Activated naive CD4-positive, alpha-beta T cell treated with anti-CD3 and anti-CD28 coated beads, Interleukin-2, amount 50 U/mL, for 72 hours (primary cell): ENCODE results near the gene UNG. TPM values are rescaled to one million over a fixed set of nuclear protein-coding genes. Genes with fewer than 3 reads are reported as not detected.
"Not testable (repeated sequence)": the region's sequence is repeated elsewhere in the genome, so short reads cannot be mapped to it uniquely, and the experiment has no call there.

Experiments
- ATAC-seq, 2 donors: fragments of 150-1000 bp; cut with Tn5 transposase; 2 replicates each; pipeline ENCODE4 v1.10.0; 2021; ENCODE audit warnings: mild to moderate bottlenecking in 2 of 2, moderate library complexity in 2 of 2
- DNase-seq, 2 donors: peaks; one replicate each; pipeline ENCODE4 v3.0.0; 2021 to 2022; ENCODE audit warnings: low spot score in 2 of 2
- H3K27ac Mint-ChIP-seq, 2 donors: one replicate each; pipeline ENCODE4 v1.8.0; 2022; ENCODE audit warnings: mild to moderate bottlenecking in 2 of 2, mixed read lengths in 2 of 2
- H3K36me3 Mint-ChIP-seq, 2 donors: one replicate each; pipeline ENCODE4 v1.8.0; 2022; ENCODE audit warnings: mixed read lengths in 2 of 2
- H3K9me3 Mint-ChIP-seq, 2 donors: one replicate each; pipeline ENCODE4 v1.8.0; 2022; ENCODE audit warnings: mixed read lengths in 2 of 2
- total RNA-seq, 2 donors: library from RNA; stranded (reverse); gene quantifications; one replicate each; pipeline ENCODE4 v1.2.3, GENCODE V29; 2022

The UNG gene
- total RNA-seq, 2 donors from 2014 or later = 49.3 to 74.9 TPM

DNA sequence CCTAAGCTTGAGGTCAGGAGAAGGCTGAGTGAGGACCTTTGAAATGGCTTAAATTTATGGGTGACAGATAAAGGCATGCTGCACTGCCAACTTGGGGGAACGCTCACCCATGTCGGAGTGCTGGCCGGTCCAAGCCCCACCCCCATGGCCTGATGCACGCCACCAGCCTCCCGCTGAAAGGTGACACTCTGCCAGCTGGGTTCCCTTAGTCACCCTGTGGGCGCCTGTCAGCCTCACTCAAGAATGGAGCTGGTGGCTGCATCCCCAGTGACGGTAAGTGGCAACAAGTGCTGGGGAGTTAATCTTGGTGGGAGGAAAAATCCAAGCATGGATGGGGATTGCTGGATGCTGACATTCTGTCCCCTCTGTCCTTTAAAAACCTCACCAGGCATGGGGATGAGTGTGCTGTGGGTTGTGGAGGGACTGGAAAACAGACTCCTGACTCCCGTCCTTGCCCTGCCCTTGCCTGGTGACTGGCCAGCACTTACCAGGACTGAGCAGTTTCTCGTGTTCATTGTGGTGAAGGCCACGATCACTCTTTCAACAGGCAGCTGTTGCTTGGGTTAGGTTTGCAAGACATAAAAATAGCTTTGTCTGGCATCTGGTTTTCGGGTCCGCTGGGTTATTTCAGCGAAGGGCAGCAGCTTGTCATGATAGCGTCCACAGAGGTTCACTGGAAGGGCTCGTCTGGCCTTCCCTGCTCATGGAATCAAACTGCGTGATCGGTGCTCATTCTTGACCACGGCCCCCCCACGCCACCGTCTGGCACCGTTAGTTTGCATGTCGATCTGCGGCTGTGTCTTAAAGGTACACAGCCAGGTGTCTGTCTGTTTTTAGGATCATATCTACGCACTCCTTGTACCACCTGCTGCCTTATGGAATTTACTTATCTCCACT is 34.0 kb downstream of the UNG start:
- peaks cover 0 to 4% of the 10 kb centered on the region in 2 donors for H3K9me3 Mint-ChIP-seq
- no peak for DNase-seq
- no peak overlapping the region for H3K27ac Mint-ChIP-seq

GRCh38 chr12:109134186-109134917 is 37.0 kb downstream of the UNG start:
- peaks cover 3 to 10% of the 10 kb centered on the region in 2 donors for H3K9me3 Mint-ChIP-seq
- no peak for DNase-seq
- H3K27ac Mint-ChIP-seq = no peak overlapping the region
- no peaks in the 10 kb centered on the region for H3K36me3 Mint-ChIP-seq
- ATAC-seq = no peak

More for the DNA sequence above, 34.0 kb downstream of the UNG start:
- ATAC-seq = no peak
- H3K36me3 Mint-ChIP-seq = no peaks in the 10 kb centered on the region

GRCh38 chr12:109137055-109137454 is 39.7 kb downstream of the UNG start:
- no peak for DNase-seq
- no peaks in the 10 kb centered on the region for H3K36me3 Mint-ChIP-seq
- ATAC-seq = no peak
- no peak overlapping the region for H3K27ac Mint-ChIP-seq
- peaks cover 3 to 10% of the 10 kb centered on the region in 2 donors for H3K9me3 Mint-ChIP-seq

GRCh38 chr12:109139360-109139759 is 42.0 kb downstream of the UNG start:
- Mint-ChIP-seq H3K9me3 (peaks cover 3 to 10% of the 10 kb centered on the region in 2 donors), H3K36me3 (no peaks in the 10 kb centered on the region), H3K27ac (no peak overlapping the region)
- DNase-seq (no peak), ATAC-seq (no peak)

DNA sequence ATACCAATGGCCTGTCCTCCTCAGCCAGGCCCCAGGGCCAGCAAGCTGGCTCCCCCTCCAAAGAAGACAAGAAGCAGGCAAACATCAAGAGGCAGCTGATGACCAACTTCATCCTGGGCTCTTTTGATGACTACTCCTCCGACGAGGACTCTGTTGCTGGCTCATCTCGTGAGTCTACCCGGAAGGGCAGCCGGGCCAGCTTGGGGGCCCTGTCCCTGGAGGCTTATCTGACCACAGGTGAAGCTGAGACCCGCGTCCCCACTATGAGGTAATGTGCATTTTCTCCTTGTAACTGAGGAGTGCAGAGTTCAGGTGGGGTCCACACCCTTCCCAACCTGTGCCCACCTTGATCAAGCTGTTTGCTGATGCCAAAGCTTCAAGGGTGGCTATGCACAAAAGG is 42.4 kb downstream of the UNG start:
- Mint-ChIP-seq H3K36me3 (no peaks in the 10 kb centered on the region), H3K9me3 (peaks cover 3 to 10% of the 10 kb centered on the region in 2 donors), H3K27ac (no peak overlapping the region)
- DNase-seq (no peak), ATAC-seq (no peak)

DNA sequence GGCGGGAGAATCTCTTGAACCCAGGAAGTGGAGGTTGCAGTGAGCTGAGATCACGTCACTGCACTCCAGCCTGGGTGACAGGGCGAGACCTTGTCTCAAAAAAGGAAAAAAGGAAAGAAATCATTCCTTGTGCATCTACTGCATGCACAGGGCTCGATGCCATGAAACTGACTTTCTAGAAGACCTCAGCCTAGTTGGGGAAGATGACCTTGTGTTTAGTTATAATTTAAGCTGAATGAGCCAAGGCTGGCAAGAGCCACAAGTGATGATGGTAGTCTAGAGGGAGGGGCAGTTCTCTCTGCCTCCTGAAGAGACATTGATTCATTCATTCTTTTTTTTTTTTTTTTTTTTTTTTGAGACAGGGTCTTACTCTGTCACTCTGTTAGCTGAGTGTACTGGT is 43.2 kb downstream of the UNG start:
- Mint-ChIP-seq H3K27ac (no peak overlapping the region), H3K9me3 (peaks cover 3 to 6% of the 10 kb centered on the region in 2 donors), H3K36me3 (no peaks in the 10 kb centered on the region)
- DNase-seq = no peak
- no peak for ATAC-seq

DNA sequence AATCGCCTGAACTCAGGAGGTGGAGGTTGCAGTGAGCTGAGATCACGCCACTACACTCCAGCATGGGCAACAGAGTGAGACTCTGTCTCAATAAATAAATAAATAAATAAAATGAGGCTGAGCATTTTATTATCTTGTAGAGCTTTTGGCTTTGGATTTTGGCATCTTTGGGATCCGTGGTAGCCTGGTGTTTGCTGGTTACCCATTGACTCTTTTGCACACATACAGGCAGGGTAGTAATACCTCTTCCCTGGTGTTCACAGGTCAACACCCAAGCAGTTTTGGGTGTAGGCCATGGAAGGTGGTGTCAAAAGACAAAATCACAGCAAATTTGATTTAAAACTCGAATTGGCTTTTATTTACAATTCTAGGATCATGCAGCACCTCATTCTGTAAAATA is 46.8 kb downstream of the UNG start:
- Mint-ChIP-seq H3K27ac (no peak overlapping the region), H3K9me3 (no peaks in the 10 kb centered on the region), H3K36me3 (no peaks in the 10 kb centered on the region)
- DNase-seq (no peak), ATAC-seq (no peak)

DNA sequence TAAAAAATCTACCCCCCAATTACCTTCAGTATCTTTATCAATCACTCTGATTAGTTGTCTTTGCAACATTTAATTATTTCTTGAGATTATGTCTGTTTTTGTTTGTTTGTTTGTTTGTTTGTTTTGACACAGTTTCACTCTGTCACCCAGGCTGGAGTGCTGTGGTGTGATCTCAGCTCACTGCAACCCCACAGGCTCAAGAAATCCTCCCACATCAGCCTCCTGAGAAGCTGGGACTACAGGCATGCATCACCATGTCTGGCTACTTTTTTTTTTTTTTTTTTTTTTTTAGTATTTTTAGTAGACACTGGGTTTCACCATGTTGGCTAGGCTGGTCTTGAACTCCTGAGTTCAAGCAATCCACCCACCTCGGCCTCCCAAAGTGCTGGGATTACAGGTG is 49.7 kb downstream of the UNG start:
- H3K27ac Mint-ChIP-seq = peak overlapping the region in 1 of 2 donors; percentile 13
- H3K9me3 Mint-ChIP-seq, ATAC-seq, H3K36me3 Mint-ChIP-seq, DNase-seq: not testable (repeated sequence)

- H3K27ac Mint-ChIP-seq = no peak overlapping the region
- no peak for ATAC-seq
- no peaks in the 10 kb centered on the region for H3K36me3 Mint-ChIP-seq
- DNase-seq = no peak
- no peaks in the 10 kb centered on the region for H3K9me3 Mint-ChIP-seq
These were observed 50.6 kb downstream of the UNG start for GRCh38 chr12:109147954-109148353.

DNA sequence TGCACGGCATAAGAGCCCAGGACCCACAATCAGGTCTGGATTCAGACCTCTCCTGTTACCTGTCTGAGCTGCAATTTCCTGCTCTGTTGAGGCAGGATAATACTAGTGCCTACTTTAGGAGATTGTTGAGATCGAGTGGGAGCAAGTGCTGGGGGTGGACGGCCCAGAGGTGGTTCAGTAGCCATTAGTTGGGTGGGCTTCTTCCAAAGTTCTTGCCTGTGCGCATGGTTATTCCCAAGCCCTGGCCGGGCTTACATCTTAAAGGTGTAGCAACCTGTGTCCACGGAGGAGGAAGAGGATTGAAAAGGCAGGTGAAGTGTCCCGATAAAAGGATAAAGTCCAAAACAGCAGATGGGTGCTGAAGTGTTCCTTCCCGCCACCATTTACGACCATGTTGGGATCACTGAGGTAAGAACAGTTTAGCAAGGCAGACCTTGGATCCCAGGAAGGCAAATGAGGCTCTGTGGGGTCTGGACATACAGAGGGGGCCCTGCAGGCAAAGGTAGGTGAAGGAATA is 52.8 kb downstream of the UNG start:
- Mint-ChIP-seq H3K27ac (no peak overlapping the region), H3K36me3 (no peaks in the 10 kb centered on the region), H3K9me3 (no peaks in the 10 kb centered on the region)
- DNase-seq = no peak
- no peak for ATAC-seq

GRCh38 chr12:109151457-109151856 is 54.1 kb downstream of the UNG start:
- H3K9me3 Mint-ChIP-seq = no peaks in the 10 kb centered on the region
- ATAC-seq (no peak), DNase-seq (no peak)
- no peaks in the 10 kb centered on the region for H3K36me3 Mint-ChIP-seq
- H3K27ac Mint-ChIP-seq = no peak overlapping the region

DNA sequence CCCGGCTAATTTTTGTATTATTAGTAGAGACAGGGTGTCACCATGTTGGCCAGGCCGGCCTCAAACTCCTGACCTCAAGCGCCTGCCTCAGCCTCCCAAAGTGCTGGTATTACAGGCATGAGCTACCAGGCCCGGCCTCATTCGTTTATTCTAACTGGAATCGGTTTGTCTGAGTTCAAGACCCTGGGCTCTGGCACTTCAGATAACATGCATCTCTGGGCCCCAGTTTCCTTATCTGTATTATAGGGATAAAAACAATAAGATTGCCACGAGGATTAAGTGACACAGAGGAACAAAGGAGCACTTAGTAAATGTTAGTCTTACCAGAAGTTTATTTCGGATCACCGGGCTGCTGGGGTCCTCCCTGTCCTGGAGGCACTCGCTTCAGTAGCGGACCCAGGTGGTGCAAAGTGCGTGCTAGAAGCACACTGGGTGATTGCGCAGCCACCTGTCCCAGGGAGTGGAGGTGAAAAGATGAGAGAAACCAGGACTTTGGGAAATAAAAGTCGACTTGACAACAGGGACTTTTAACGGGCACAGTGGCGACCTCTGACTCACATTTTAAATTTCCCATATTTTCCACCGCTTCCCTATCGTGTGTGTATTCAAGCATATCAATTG is 56.5 kb downstream of the UNG start:
- peak in 1 of 2 donors; percentile 2 for ATAC-seq
- Mint-ChIP-seq H3K27ac (peak overlapping the region in 1 of 2 donors; percentile 52), H3K9me3 (no peaks in the 10 kb centered on the region), H3K36me3 (no peaks in the 10 kb centered on the region)
- peak in 1 of 2 donors; percentile 57 for DNase-seq

DNA sequence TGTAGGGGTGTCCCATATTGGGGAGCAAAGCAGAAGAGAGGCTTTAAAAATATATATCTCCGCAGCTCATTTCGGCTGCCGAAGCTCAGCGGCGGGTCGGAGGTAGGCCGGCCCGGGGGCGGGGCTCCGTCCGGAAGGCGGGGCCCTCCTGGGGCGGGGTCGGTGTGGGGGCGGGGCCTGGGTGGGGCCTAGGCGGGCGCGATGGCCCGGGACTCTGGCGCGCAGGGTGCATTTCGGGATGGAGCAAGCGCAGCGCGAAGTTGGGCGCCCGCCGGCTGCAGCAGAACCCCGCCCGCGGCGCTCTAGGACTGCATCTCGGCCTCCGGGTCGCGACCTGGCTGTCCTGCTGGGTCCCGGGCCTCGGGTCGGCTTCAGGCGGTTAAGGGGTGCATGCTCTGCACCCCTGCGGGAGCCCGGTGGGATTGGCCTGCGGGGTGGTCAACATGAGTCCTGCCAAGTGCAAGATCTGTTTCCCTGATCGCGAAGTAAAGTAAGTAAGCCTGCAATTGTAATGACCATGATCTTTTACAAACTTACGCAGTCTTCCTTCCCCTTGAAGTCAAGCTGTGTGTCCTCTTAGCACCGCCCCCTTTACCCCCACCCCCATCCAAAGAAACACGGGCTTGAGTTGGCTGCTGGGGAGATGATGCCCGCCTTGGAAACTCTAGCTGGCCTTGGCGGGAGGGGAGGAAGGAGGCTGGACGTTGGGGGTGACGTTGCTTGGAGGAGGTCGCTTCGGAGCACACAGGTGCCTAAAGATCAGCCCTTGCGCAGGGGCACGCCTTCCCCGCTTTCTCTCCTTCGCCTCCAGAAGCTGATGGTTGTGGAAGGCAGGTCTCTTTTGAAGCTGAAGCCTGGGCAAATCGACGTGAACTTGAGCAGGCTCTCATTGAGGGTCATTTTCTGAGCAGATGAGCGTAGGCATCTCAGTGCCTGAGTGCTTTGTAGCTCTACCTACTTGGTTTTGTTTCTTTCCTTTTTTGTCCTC is 57.3 kb downstream of the UNG start:
- DNase-seq = peak; percentile 83 to 84
- Mint-ChIP-seq H3K36me3 (no peaks in the 10 kb centered on the region), H3K9me3 (no peaks in the 10 kb centered on the region), H3K27ac (peak overlapping the region; percentile 52 to 75)
- peak; percentile 92 to 93 for ATAC-seq

DNA sequence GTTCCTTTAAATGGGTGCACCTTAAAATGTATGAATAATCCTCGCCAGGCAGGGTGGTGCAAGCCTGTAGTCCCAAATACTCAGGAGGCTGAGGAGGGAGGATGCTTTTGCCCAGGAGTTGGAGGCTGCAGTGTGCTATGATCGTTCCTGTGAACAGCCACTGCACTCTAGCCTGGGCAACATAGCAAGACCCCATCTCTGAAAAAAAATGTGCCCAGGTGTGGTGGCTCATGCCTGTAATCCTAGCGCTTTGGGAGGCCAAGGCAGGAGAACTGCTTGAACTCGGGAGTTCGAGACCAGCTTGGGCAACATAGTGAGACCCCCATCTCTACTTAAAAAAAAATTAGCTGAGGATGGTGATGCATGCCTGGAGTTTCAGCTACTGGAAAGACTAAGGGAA is 58.6 kb downstream of the UNG start:
- Mint-ChIP-seq H3K27ac (no peak overlapping the region), H3K9me3 (no peaks in the 10 kb centered on the region), H3K36me3 (no peaks in the 10 kb centered on the region)
- ATAC-seq (no peak), DNase-seq (no peak)

GRCh38 chr12:109156586-109156985 is 59.2 kb downstream of the UNG start:
- Mint-ChIP-seq H3K27ac (no peak overlapping the region), H3K9me3 (no peaks in the 10 kb centered on the region), H3K36me3 (no peaks in the 10 kb centered on the region)
- DNase-seq (no peak), ATAC-seq (no peak)

GRCh38 chr12:109157986-109158385 is 60.6 kb downstream of the UNG start:
- Mint-ChIP-seq H3K27ac (no peak overlapping the region), H3K9me3 (no peaks in the 10 kb centered on the region), H3K36me3 (no peaks in the 10 kb centered on the region)
- ATAC-seq (no peak), DNase-seq (no peak)
